Omental fat pad (tissue), 4 donors: ENCODE data around the gene ESPN. TPM values are rescaled to one million over a fixed set of nuclear protein-coding genes. Genes with fewer than 3 reads are reported as not detected.

Experiments used
- ATAC-seq: fragments of 150-250 bp; one replicate; pipeline ENCODE4 v1.9.1; 2016; ENCODE audit warnings: mild to moderate bottlenecking, moderate library complexity; ENCODE audit not compliant: low FRiP score
- DNase-seq: peaks from one replicate; pipeline ENCODE4 v3.0.0-alpha.2; 2019; ENCODE audit warnings: low spot score
- total RNA-seq, 4 donors: library from RNA; depleted of rRNA; stranded (reverse); fragments of >200 nt; gene quantifications; one replicate each; pipeline ENCODE4 v1.1.0, GENCODE V29; 2016
- TF ChIP-seq, protein P1 (sequence below), 3 donors: fragments of 450-650 bp; IDR thresholded peaks; one replicate each; pipeline ENCODE4 v1.5.1; 2016 to 2017; ENCODE audit warnings: antibody characterized with exemption in 3 of 3, mild to moderate bottlenecking in 3 of 3, moderate library complexity in 2 of 3

ESPN gene
- total RNA-seq, 4 donors from 2014 or later = 0.12 TPM; not detected in 3

DNA sequence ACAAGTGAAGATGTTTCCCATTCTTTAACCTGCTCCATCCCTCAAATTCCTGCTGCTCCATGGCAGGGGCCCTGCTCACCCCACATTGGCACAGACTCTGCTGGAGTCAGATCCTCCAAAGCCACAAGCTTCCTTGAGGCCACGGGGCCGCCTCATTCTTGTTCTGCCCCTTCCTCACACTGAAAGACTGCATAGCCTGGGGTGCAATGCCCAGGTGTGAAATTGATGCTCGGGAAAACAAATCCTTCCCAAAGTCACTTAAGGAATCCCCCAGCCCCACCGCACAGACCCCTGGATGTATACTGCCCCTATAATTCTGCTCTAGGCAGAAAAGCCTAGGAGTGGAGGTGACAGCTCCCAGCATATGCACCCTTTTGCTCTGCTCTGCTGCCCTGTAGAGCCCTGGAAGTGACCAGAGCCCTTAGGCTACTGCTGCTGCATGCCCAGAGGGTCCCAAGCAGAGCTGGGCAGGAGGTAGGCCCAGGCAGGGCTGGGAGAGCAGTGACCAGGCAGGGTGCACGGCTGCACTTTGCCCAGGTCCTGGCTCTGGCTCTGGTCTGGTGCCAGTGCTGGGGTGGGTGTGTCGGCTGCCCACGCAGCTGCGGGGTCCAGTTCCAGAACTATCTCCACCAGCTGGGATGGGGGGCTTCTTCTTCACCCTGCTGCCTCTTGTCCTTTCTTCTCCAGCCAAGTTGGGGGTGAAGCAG lies 6.5 kb upstream of the ESPN start:
- TF ChIP-seq, protein P1, sequence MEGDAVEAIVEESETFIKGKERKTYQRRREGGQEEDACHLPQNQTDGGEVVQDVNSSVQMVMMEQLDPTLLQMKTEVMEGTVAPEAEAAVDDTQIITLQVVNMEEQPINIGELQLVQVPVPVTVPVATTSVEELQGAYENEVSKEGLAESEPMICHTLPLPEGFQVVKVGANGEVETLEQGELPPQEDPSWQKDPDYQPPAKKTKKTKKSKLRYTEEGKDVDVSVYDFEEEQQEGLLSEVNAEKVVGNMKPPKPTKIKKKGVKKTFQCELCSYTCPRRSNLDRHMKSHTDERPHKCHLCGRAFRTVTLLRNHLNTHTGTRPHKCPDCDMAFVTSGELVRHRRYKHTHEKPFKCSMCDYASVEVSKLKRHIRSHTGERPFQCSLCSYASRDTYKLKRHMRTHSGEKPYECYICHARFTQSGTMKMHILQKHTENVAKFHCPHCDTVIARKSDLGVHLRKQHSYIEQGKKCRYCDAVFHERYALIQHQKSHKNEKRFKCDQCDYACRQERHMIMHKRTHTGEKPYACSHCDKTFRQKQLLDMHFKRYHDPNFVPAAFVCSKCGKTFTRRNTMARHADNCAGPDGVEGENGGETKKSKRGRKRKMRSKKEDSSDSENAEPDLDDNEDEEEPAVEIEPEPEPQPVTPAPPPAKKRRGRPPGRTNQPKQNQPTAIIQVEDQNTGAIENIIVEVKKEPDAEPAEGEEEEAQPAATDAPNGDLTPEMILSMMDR (IDR thresholded peaks at IDR 0.05) = no peak
- DNase-seq (no peak), ATAC-seq (no peak)

DNA sequence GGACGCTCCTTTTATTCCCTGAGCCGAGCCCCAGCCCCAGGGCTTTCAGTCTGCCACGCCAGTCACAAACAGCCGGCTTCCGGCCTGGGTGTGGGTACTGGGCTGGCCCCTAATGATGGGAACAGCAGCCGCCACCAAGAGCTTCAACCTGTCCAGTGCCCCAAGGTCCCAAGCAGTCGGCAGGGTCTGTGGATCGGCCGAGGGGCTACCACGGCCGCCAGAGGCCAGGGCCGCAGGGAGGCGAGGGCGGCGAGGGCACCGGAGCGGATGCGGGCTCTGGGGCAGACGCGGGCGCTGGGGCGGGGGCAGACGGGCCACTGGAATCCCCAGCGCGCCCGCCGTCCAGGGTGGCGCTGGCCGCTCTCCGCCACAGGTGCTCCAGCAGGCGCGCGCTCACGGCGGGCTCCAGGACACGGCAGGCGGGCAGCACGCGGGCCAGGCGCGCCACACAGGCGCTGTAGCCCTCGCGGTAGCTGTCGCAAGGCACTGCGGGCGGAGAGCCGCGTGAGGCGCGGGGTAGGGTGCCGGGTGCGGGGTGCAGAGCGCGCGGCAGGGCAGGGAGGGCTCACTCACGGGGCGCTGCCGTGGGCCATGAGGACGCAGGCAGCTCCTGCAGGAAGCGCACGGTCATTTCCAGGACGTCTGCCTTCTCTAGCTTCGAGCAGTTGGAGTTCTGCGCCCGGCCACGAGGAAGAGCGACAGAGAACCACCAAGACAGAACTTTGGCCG lies 5.7 kb upstream of the ESPN start:
- DNase-seq (no peak), ATAC-seq (no peak)
- TF ChIP-seq, protein P1 (IDR thresholded peaks at IDR 0.05) = no peak

DNA sequence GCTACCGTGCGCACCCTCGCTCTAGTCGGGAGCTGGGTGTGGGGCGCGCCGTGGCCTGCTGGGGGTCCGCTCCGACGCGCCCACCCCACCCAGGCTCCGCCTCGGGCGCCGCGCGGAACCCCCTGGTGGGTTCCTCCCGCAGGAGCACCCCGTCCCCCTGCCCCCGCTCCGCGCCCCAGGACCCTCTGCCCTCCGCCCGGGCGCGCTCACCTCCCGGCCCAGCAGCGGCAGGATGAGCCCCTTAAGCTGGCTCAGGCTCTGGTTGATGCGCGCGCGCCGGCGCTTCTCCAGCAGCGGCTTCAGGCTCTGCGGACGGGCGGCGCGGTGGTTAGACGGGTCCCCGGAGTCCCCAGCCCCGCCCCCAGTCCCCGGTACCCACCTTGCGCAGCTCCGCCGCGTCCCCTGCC lies 5.2 kb upstream of the ESPN start:
- no peak for DNase-seq
- TF ChIP-seq, protein P1 (IDR thresholded peaks at IDR 0.05) = no peak
- ATAC-seq = no peak

DNA sequence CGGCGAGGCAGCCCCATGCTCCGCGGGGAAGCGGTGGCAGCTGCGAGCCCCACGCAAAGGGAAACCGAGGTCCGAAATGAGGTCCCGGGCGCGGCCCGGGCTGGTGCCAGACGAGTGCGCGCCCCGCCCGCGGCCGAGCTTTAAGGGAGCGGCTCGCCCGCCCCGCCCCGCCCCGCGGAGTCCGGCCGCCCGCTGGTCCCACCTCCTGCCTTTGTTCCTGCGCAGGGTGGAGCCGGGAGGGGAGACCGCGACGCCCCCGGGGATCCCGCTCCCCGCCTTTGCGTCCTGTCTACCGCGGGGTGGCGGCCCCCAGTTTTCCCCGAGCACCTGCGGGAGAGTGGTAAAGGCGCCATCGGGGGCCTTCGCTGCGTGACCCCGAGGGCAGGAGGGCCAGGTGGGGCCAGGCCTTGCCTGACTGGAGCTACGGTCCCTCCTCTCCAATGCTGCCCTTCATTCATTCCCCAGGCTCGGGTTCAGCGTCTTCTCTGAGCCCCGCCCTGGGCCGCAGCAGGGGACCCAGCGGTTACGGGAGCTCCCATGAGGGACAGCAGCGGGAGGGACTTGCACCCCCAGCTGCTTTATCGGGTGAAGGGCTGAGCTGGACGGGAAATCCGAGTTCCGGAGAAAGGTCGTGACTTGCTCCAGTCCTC lies 4.6 kb upstream of the ESPN start, which contains the start of gene HES2:
Gene HES2 (minus strand): TSS at position 116 of the 650 bp plus-strand sequence. CDS start 99 bp downstream, at position 17.
- TF ChIP-seq, protein P1 (IDR thresholded peaks at IDR 0.05) = no peak
- no peak for ATAC-seq

DNA sequence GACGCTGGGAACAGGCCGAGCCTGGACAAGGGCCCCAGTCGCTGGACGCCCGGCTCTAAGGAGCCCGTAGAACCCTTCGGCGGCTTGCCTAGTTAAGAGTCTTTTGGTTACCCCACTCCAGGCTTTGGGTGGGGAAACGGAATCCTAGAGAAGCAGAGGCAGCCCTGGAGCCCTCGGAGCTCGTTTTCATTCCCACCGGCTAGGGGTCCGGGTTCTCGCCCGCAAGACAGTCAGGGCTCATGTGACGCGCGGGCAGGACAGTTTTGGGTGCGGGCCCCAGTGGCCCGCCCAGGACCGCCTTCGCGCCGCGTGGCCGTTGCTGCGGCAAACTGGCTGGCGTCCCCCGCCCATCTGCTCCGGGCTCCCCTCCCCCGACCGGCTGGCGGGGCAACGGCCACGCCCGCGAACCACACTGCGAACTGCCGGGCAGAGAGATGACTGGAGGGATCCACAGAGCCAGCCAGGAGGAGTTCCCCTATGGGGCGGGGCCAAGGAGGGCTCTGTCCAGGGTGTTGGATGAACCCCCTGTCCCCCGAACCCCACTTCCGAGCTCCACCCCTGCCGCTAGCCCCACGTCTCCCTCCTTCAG lies 4.0 kb upstream of the ESPN start:
- DNase-seq = no peak
- TF ChIP-seq, protein P1 (IDR thresholded peaks at IDR 0.05) = no peak
- no peak for ATAC-seq

More for the DNA sequence above, 4.6 kb upstream of the ESPN start, which contains the start of gene HES2:
- no peak for DNase-seq

DNA sequence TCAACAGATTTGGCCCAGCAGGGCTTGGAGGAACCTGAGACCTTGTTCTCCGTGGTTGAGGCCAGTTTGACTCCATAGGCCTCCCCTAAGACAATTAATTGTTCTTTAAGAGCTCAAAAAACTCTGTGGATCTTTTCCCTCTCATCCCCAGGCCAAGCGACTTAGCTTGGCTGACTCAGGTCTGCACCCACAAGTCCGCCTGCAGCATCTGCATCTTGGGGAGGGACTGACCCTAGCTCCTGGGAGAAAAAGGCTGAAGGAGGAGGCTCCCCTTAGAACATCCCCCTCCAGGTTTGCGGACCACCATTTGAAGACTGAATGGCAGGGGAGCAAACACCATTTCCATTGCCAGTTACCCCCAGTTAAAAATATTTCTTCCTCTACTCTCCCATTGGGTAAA lies 3.3 kb upstream of the ESPN start:
- DNase-seq (no peak), ATAC-seq (no peak)
- TF ChIP-seq, protein P1 (IDR thresholded peaks at IDR 0.05) = no peak
